Skeletal muscle tissue (tissue), 4 donors: Measurements from ENCODE around the gene COPB2. TPM values are rescaled to one million over a fixed set of nuclear protein-coding genes. Genes with fewer than 3 reads are reported as not detected.

Experiments
- H3K27ac ChIP-seq: one replicate; pipeline ENCODE4 v1.7.0; 2013; ENCODE audit warnings: mild to moderate bottlenecking, low read depth, low read length, inconsistent platforms
- H3K27me3 ChIP-seq, 3 donors: one replicate each; pipeline ENCODE4 v1.7.0; 2013; ENCODE audit warnings: low read length in 3 of 3; ENCODE audit not compliant: control insufficient read depth in 3 of 3, insufficient read depth in 3 of 3
- H3K36me3 ChIP-seq, 3 donors: one replicate each; pipeline ENCODE4 v1.7.0; 2013; ENCODE audit warnings: low read length in 3 of 3; ENCODE audit not compliant: control insufficient read depth in 3 of 3, insufficient read depth in 3 of 3
- H3K4me1 ChIP-seq, 3 donors: one replicate each; pipeline ENCODE4 v1.7.0; 2013; ENCODE audit warnings: low read length in 3 of 3, mild to moderate bottlenecking in 3 of 3; ENCODE audit not compliant: control insufficient read depth in 3 of 3, insufficient read depth in 3 of 3
- H3K4me3 ChIP-seq, 3 donors: one replicate each; pipeline ENCODE4 v1.7.0; 2013; ENCODE audit warnings: low read length in 3 of 3
- H3K9ac ChIP-seq, 3 donors: one replicate each; pipeline ENCODE4 v1.7.0; 2013; ENCODE audit warnings: low read length in 3 of 3, mild to moderate bottlenecking in 3 of 3, moderate library complexity in 2 of 3, low read depth in 1 of 3
- H3K9me3 ChIP-seq, 3 donors: one replicate each; pipeline ENCODE4 v1.7.0; 2013; ENCODE audit warnings: low read length in 3 of 3; ENCODE audit not compliant: control insufficient read depth in 3 of 3
- total RNA-seq: library from RNA; depleted of rRNA; stranded (reverse); fragments of >200 nt; gene quantifications from one replicate; pipeline ENCODE4 v1.2.3, GENCODE V29; 2014
- donor health status: Osteomylitis.

Gene COPB2
- total RNA-seq, 1 donor from 2014 or later = 130 TPM

GRCh38 chr3:139312959-139313358, 76.5 kb downstream of the COPB2 start:
- Histone ChIP-seq H3K27me3 (peaks cover 2 to 31% (median 17%) of the 10 kb centered on the region in 3 donors), H3K4me1 (no peaks in the 10 kb centered on the region), H3K36me3 (no peaks in the 10 kb centered on the region), H3K27ac (no peak overlapping the region), H3K9me3 (no peaks in the 10 kb centered on the region), H3K4me3 (no peak overlapping the region), H3K9ac (no peak overlapping the region)

GRCh38 chr3:139312416-139312815, 77.0 kb downstream of the COPB2 start:
- Histone ChIP-seq H3K4me3 (no peak overlapping the region), H3K9ac (no peak overlapping the region), H3K36me3 (no peaks in the 10 kb centered on the region), H3K27me3 (peaks cover 0 to 26% (median 15%) of the 10 kb centered on the region in 3 donors), H3K4me1 (no peaks in the 10 kb centered on the region), H3K9me3 (no peaks in the 10 kb centered on the region), H3K27ac (no peak overlapping the region)

- no peak overlapping the region for H3K4me3 ChIP-seq
- H3K9me3 ChIP-seq = no peaks in the 10 kb centered on the region
- H3K4me1 ChIP-seq = no peaks in the 10 kb centered on the region
- no peak overlapping the region for H3K9ac ChIP-seq
- no peak overlapping the region for H3K27ac ChIP-seq
- H3K27me3 ChIP-seq = peaks cover 0 to 19% (median 8%) of the 10 kb centered on the region in 3 donors
- H3K36me3 ChIP-seq = no peaks in the 10 kb centered on the region
Measured at GRCh38 chr3:139311557-139311956, 77.9 kb downstream of the COPB2 start.

- no peak overlapping the region for H3K4me3 ChIP-seq
- peaks cover 0 to 17% (median 8%) of the 10 kb centered on the region in 3 donors for H3K27me3 ChIP-seq
- H3K9me3 ChIP-seq = no peaks in the 10 kb centered on the region
- H3K36me3 ChIP-seq = no peaks in the 10 kb centered on the region
- H3K27ac ChIP-seq = no peak overlapping the region
- no peaks in the 10 kb centered on the region for H3K4me1 ChIP-seq
- H3K9ac ChIP-seq = no peak overlapping the region
Measured at GRCh38 chr3:139310474-139310933, 78.9 kb downstream of the COPB2 start.

GRCh38 chr3:139309880-139310279, 79.6 kb downstream of the COPB2 start:
- Histone ChIP-seq H3K9me3 (no peaks in the 10 kb centered on the region), H3K4me3 (no peak overlapping the region), H3K36me3 (no peaks in the 10 kb centered on the region), H3K27me3 (peaks cover 0 to 13% (median 8%) of the 10 kb centered on the region in 3 donors), H3K27ac (no peak overlapping the region), H3K9ac (no peak overlapping the region), H3K4me1 (no peaks in the 10 kb centered on the region)

- Histone ChIP-seq H3K4me1 (no peaks in the 10 kb centered on the region), H3K27ac (no peak overlapping the region), H3K9me3 (no peaks in the 10 kb centered on the region), H3K4me3 (no peak overlapping the region), H3K36me3 (no peaks in the 10 kb centered on the region), H3K27me3 (peaks cover 0 to 9% (median 7%) of the 10 kb centered on the region in 3 donors), H3K9ac (no peak overlapping the region)
Measured at GRCh38 chr3:139309061-139309591, 80.3 kb downstream of the COPB2 start.

GRCh38 chr3:139308560-139308959, 80.9 kb downstream of the COPB2 start:
- Histone ChIP-seq H3K9me3 (no peaks in the 10 kb centered on the region), H3K27ac (no peak overlapping the region), H3K9ac (no peak overlapping the region), H3K36me3 (no peaks in the 10 kb centered on the region), H3K4me3 (no peak overlapping the region), H3K27me3 (peaks cover 0 to 3% (median 1%) of the 10 kb centered on the region in 3 donors), H3K4me1 (no peaks in the 10 kb centered on the region)

GRCh38 chr3:139307601-139308555, 81.6 kb downstream of the COPB2 start:
- no peak overlapping the region for H3K27ac ChIP-seq
- H3K27me3 ChIP-seq = peaks cover 0 to 3% (median 0%) of the 10 kb centered on the region in 3 donors
- peaks cover 0 to under 1% (median 0%) of the 10 kb centered on the region in 3 donors for H3K4me1 ChIP-seq
- no peaks in the 10 kb centered on the region for H3K9me3 ChIP-seq
- no peak overlapping the region for H3K4me3 ChIP-seq
- no peak overlapping the region for H3K9ac ChIP-seq
- H3K36me3 ChIP-seq = no peaks in the 10 kb centered on the region
